Measurements from ENCODE around the gene CD36.

CD36 gene

DNA sequence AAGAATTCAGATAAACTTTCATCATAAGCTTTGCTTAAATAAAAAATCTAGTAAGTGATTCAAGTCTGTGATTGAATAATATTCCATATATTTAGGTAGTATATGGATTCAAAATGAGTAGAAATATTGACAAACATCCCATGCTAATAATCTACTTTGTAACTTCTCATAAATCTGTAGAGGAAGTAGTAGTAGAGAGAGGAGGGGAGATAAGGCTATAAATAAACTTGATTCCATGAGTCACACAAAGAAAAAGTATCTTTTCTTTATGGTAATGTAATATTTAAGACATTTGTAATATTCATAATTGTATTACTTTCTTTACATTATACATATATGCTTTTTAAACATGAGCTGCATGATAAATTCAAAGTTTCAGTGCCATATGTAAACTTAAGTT, 25.6 kb upstream of the CD36 start (continued):
- no peak for TF ChIP-seq TSHZ2 (CRISPR knock-in tag; IDR thresholded peaks at IDR 0.05)
- no peak for TF ChIP-seq ZFP3 (CRISPR knock-in tag; IDR thresholded peaks at IDR 0.05)

DNA sequence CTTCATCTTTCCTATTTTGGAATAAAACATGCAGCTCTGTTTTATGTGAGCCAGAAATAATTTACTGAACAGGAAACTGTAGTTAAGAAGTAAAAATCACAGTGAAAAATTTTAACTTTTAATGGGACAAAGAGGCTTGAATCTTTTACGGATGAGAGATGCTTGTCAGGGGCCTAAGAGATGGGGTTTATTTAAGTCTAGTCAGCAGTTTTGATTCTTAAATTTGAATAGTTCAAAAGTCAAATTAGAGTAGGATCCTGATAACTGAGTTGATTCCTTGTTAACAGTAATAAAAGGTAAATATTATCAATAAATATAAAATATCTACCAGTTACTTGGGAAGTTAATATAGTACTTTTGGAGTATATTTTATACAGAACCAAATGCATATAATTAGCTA, 24.9 kb upstream of the CD36 start:
- ATAC-seq = no peak
- TF ChIP-seq ZNF565 (CRISPR knock-in tag; conservative IDR thresholded peaks at IDR 0.05; ENCODE audit: low read depth) (no peak), CREB5 (CRISPR knock-in tag; IDR thresholded peaks at IDR 0.05; ENCODE audit: low read depth) (no peak), RARB (CRISPR knock-in tag; IDR thresholded peaks at IDR 0.05) (no peak)

DNA sequence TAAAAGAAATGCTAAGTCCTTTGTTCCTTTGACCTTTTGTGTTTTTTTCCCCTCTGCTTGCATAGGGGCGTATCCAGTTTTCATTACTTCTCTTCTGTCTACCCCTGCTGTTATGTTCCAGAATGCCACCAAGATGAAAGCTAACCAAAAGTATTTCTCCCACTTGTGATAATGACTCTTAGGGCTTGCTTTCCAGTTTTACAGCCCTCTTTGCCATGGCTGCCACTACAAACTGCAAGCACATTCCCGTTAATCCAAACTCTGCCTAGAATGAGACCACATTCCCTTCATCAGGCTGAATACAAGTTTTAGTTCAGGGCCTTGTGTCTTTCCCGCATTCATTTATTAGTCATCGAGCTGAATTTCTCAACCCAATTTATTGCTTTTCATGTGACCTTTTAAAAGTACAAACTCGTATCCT, 23.6 kb upstream of the CD36 start:
- no peak for ATAC-seq
- TF ChIP-seq GLIS3 (CRISPR knock-in tag; IDR thresholded peaks at IDR 0.05) (no peak), ZC3H10 (CRISPR knock-in tag; IDR thresholded peaks at IDR 0.05) (no peak), SNAI2 (CRISPR knock-in tag; IDR thresholded peaks at IDR 0.05) (no peak), POU6F1 (CRISPR knock-in tag; IDR thresholded peaks at IDR 0.05; ENCODE audit: borderline replicate concordance, low read depth) (no peak), CSRNP3 (CRISPR knock-in tag; IDR thresholded peaks at IDR 0.05) (no peak), TCF4 (CRISPR knock-in tag; IDR thresholded peaks at IDR 0.05; ENCODE audit: borderline replicate concordance) (no peak), TOX (CRISPR knock-in tag; IDR thresholded peaks at IDR 0.05; ENCODE audit: borderline replicate concordance) (no peak), PPARA (CRISPR knock-in tag; IDR thresholded peaks at IDR 0.05; ENCODE audit: borderline replicate concordance) (no peak), OSR1 (CRISPR knock-in tag; IDR thresholded peaks at IDR 0.05) (no peak), CSDC2 (CRISPR knock-in tag; IDR thresholded peaks at IDR 0.05) (no peak), RARB (CRISPR knock-in tag; IDR thresholded peaks at IDR 0.05) (no peak), CREB5 (CRISPR knock-in tag; IDR thresholded peaks at IDR 0.05; ENCODE audit: low read depth) (no peak), BACH2 (CRISPR knock-in tag; IDR thresholded peaks at IDR 0.05; ENCODE audit: borderline replicate concordance) (no peak), ZNF8 (CRISPR knock-in tag; IDR thresholded peaks at IDR 0.05) (no peak), ZNF70 (CRISPR knock-in tag; IDR thresholded peaks at IDR 0.05) (no peak), ZFP30 (CRISPR knock-in tag; IDR thresholded peaks at IDR 0.05) (no peak), ZNF565 (CRISPR knock-in tag; conservative IDR thresholded peaks at IDR 0.05; ENCODE audit: low read depth) (no peak), TSHZ2 (CRISPR knock-in tag; IDR thresholded peaks at IDR 0.05) (no peak), ISL1 (CRISPR knock-in tag; IDR thresholded peaks at IDR 0.05) (no peak)

All from SK-N-SH treated with all-trans-retinoic acid at 6 μM for 48 hours (cell line).